ENCODE results near the gene SKAP1.

- TF ChIP-seq POLR2AphosphoS5 (IDR thresholded peaks at IDR 0.05; ENCODE audit: low read depth), result no peak
- TF ChIP-seq REST (IDR thresholded peaks at IDR 0.05; ENCODE audit: insufficient replicate concordance, low read depth), result no peak
These were observed 122.1 kb downstream of the SKAP1 start for GRCh38 chr17:48307814-48308411.

All from HL-60 (cell line).